Measurements from ENCODE around the gene TP53.

Gene TP53

GRCh38 chr17:7687072-7687907 is at the start of gene TP53:
TP53 (minus strand) TSS chr17:7687490; CDS start chr17:7676594, 10,896 bp downstream.
- DNase-seq: peak; percentile 83

DNA sequence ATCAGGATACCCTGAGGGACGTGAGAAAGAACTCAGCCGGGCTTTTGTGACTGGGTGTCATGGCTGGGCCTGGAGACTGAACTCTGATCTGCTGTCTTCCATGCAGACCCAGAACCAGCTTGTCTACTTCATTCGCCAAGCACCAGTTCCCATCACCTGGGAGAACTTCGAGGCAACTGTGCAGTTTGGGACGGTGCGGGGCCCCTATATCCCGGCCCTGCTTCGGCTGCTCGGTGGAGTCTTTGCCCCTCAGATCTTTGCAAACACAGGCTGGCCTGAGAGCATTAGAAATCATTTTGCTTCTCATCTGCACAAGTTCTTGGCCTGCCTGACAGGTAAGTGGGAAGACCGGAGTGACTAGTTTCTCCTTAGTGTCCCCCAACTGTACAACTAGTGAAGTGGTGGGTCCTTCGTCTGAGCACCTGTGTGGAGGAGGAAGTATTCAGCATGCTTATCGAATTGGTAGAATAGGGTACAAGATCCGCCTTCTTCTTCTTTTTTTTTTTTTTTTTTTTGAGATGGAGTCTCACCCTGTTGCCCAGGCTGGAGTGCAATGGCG is 45.8 kb upstream of the TP53 start:
- no peak for DNase-seq

DNA sequence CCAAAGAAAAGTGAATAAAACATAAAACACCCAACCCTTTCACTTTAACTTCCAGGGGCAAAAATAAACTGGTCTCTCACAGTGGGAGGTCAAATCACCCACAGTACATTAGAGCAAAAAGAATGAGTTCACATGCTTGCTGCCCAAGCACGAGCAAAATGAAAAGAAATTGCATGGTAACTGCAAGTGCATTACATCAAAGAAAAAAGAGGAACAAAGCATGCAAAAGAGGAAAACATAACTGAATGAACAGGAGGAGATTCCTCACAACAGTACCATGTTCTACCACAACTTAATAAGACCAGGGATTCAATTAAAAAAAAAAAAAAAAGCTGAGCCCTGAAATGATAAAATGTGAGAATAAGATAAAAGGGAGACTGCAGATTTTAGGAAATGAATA is 42.5 kb upstream of the TP53 start:
- no peak for DNase-seq

- no peak for DNase-seq
Measured at GRCh38 chr17:7727886-7728285, 40.6 kb upstream of the TP53 start.

GRCh38 chr17:7721612-7722011 is 34.3 kb upstream of the TP53 start:
- no peak for DNase-seq

- no peak for DNase-seq
Measured at GRCh38 chr17:7720125-7720524, 32.8 kb upstream of the TP53 start.

DNA sequence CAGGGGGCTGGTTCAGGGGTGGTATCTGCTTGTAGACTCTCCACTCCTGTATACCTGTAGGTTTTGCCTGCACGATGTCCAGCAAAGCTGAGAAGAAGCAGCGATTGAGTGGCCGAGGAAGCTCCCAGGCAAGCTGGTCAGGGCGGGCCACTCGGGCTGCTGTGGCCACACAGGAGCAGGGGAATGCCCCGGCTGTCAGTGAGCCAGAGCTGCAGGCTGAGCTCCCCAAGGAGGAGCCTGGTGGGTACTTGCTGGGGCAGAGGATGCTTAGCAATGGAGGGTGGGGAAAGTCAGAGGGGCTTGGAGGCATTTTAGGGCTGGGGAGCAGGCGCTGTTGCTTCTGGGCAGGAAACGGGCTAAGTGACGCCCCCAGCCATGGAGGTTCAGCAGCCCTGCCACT is 32.4 kb upstream of the TP53 start:
- DNase-seq: no peak

DNA sequence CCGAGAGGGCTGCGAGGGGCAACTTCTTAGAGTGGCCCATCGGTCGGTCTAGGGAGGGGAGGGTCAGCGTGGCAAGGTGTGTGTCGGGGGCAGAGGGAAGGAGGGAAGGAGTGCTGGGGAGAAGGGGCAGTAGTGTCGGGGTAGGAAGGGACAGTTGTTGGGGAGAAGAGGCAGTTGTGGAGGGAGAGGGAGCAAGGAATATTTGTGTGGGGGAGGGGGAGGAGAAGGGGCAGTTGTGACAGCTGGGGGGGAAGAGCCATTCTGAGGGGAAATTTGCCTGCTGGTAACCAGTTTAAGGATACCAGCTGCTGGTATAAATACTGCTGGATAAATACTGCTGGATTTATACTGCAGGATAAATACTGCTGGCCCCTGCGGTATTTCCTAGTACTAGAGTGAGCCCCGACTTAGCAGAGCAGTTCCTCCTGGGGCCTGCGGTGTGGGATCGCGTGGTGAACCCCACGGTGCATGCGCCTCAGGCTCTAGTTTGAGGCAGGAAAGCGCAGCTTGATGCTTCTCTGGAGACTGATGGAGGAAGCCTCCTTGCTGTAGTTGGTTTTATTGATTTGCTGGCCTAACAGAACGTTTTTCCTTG is 30.6 kb upstream of the TP53 start:
- no peak for DNase-seq

GRCh38 chr17:7716901-7717755 is 29.8 kb upstream of the TP53 start, which contains the start of gene DNAH2:
DNAH2 (plus strand) TSS chr17:7717744; CDS start chr17:7719735, 1,991 bp downstream.
- DNase-seq: peak; percentile 72

DNA sequence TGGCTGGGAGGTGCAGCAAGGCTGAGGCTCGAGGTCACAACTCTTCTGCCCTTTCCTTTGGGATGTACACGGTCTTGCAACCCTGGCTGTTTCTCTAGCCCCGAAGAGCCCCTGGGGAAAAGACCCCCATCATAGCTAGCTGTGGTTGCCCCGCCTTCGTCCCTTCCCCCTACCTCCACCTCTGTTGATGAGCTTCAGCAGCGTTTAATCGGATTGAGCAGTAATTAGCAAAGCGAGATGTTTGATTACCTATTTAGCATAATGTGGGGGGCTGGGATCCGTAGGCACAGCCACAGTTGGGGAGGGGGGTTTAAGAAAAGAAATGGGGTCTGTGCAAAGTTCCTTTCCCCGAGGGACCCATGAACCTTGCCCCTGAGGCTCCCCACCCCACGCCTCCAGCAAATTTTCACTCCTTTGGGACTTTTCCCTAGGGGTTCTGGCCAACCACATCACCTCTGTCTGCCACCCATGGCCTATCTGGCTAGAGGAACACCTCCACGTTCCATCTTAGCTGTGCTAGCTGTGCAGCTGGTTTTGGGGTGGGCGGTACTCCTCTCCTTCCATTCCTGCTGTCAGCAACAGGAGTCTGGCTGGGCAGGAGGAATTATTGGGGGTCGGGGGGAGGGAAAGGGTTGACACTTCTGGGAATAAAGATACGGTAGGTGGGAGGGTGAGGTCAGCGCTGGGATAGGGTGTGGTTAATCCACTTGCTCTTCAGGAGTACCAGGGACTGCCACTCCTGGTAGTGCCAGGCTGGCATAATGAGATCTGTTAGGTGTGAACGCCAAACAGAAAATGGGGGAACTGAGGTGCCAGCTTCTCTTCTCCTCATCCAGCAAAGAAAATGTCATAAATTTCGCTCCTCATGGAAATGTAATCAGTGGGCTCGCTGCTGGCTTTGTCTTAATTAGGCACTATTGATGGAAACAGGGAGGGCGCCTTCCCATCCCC is 28.9 kb upstream of the TP53 start:
- no peak for DNase-seq

DNA sequence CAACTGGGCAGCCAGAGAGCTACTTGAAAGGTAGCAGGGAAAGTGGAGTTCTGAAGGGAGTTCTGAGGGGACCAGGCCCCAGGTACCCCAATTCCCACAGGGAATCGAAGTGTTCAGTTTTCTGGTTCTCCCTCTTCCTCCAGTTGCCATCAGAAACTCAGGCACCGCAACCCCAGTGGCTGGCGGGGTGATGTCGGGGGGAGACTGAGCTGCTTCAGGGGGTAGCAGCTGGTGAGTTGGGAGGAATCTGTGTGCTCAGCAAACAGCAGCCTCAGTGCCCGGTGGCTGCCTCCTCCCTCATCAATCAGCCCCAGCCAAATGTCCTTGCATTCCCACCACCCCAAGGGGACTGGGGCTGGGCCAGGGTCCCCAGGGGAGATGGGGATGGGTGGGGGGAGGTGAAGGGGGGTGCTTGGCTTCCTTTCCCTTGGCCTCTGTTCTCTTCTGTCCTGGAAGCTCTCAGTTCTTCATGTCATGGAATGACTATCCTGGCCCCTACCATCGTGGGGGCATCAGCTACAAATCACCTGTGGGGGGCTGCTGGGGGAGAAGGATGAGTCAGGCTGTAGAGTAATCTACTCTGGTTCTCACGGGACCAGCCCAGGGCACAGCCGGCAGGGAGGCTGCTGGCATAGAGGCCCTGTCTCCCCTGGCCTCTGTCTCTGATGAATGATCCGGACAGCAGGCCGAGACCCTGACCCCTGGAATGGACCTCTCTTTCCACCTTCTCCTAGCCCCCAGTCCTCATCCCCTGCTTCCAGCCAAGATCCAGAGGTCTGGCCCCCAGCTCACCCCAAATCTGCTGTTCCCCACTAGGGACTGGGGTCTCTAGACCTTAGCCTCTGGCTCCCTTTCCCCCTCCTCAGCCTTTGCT is 27.7 kb upstream of the TP53 start:
- no peak for DNase-seq

DNA sequence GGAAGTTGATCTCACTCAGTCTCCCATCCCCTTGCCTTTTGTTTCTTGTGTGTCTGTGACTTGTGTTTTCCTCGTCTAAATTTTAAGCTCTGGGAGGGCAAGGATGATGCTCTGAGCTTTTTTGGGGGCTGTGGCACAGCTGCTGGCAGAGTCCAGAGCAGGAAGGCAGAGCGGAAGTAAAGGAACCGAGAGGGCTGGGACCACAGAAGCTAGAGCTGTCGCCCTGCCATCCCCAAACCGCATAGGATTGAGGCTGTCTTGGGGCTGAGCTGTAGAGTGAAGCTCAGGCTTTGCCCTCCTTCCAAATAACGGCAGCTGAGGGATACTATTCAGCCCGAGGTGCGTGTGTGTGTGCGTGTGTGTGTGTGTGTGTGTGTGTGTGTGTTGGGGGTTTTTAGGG is 26.5 kb upstream of the TP53 start:
- DNase-seq: no peak

DNA sequence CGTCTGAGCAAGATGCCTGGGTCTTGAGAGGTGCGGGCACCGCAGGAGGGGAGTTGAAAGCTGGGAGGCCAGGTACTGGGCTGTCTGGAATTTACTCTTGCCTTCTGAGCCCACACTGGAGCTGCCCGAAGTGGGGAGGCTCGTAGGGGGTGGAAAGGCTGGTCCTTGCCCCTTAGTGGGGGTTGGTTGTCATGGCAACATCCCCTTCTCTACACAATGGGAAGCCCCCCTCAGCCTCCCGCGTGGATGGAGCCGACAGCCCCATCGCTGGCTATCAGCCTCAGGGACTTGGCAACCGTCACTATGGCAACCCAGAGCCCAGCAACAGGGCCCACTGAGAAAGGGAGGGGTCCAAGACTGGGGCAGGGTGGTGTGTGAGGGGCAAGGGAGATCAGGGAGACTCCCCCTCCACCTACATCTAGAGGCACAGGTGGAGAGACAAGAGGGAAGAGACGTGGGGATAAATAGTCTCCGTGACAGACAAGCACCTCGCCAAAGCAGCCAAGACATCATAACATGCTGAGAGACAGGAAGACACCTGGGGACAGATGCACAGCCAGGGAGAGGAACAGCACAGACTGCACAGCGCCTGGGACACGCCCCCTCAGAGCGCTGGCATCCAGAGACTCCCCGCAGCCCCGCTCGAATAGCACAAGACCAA is 25.0 kb upstream of the TP53 start:
- DNase-seq: no peak

DNA sequence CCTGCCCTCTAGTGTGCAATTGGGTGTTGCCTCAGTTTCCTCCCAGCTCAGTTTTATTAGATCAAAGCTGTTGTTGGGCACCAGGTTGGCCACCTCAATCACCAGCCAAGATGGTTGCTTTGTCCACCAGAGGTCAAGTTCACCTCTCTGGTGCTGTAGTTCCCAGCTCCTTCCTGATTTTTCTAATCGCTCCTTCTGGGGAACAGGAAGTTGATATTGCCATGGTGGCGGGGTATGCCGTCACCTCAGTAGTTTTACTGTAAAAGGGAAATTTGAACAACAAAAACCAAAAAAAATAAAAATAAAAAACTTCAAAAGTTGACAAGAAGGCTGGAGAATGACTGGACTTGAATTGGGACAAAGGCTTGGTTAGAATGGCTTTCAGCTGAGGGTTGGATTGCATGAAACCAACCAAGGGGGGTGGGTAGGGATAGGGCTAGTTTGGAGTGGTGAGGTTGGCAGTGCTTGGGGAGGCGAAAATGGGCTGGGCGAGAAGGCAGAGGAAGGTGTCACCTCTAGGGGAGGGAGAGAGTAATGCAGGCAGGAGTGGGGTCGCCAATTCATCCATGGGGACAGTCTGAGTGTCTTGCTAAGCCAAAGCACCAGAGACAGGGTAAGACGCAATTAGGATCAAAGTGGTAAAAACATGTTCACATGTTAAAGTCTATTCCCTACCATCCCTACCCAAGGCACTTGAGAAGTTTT is 23.9 kb upstream of the TP53 start:
- no peak for DNase-seq

GRCh38 chr17:7710301-7710700 is 23.0 kb upstream of the TP53 start:
- no peak for DNase-seq

GRCh38 chr17:7709031-7709430 is 21.7 kb upstream of the TP53 start:
- no peak for DNase-seq

GRCh38 chr17:7707858-7708750 is 20.8 kb upstream of the TP53 start:
- no peak for DNase-seq

DNA sequence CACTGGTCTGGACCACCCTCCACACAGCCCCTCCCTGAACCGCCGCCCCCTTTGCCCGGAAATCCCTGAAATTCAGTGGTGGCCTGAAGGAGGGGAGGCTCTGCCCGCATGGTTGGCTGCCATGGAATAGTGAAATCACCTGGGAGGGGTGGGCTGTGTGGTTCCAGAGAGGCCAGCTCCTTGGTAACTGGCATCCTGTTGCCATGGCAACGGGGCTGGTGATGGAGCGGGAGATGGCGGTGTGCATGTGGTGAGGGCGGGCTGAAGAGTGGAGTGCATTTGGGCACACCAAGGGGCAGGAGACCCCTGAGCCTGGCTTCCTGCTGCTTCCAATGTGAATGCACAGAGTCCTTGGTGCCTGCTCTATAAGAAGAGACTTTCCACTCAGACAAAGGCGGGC is 20.2 kb upstream of the TP53 start:
- no peak for DNase-seq

Data from amniotic stem cell (primary cell).